H1 (cell line): ENCODE measurements around the gene EPHB1. TPM values are rescaled to one million over a fixed set of nuclear protein-coding genes. Genes with fewer than 3 reads are reported as not detected.

Source experiments
- CTCF ChIA-PET: fragments of 300-600 bp; sonication (Branson Sonifier 250); formaldehyde crosslinking; loops from one replicate; lab custom pipeline; 2021; ENCODE audit not compliant: partially characterized antibody; lab: Charles Lee
- POLR2A ChIA-PET: fragments of 300-600 bp; sonication (Branson Sonifier 250); formaldehyde crosslinking; loops from one replicate; lab custom pipeline; 2021; ENCODE audit warnings: inconsistent platforms; ENCODE audit not compliant: partially characterized antibody; lab: Charles Lee
- DNase-seq, 2 experiments: peaks; one replicate each; pipeline versions ENCODE4 v3.0.0 to v3.0.0-alpha.2; 2010 to 2022; ENCODE audit warnings: low spot score in 2 of 2, low read depth in 1 of 2, mixed read lengths in 1 of 2
- FAIRE-seq: peaks from 2 replicates; lab custom pipeline; 2011; peaks lifted over from hg19 to GRCh38; lab: Jason Lieb, UNC
- H2AFZ ChIP-seq: 2 replicates; pipeline ENCODE4 v1.8.1; 2012; ENCODE audit warnings: low read length, inconsistent platforms
- H2AK5ac ChIP-seq: 2 replicates; pipeline ENCODE4 v1.6.1; 2013; ENCODE audit warnings: low read depth, low read length
- H2BK120ac ChIP-seq: replicated peaks from 2 replicates; pipeline ENCODE3; 2013; ENCODE audit warnings: low read depth, low read length, inconsistent platforms
- H2BK12ac ChIP-seq: 2 replicates; pipeline ENCODE4 v1.6.1; 2013; ENCODE audit warnings: low read depth, low read length
- H2BK15ac ChIP-seq: 2 replicates; pipeline ENCODE4 v1.6.1; 2013; ENCODE audit warnings: low read length
- H2BK20ac ChIP-seq: 2 replicates; pipeline ENCODE4 v1.6.1; 2013; ENCODE audit warnings: low read length
- H2BK5ac ChIP-seq: 2 replicates; pipeline ENCODE4 v1.6.1; 2013; ENCODE audit warnings: low read depth, low read length
- H3K14ac ChIP-seq: 2 replicates; pipeline ENCODE4 v1.6.1; 2013; ENCODE audit warnings: inconsistent platforms; ENCODE audit not compliant: insufficient read length
- H3K18ac ChIP-seq: 2 replicates; pipeline ENCODE4 v1.6.1; 2013; ENCODE audit warnings: low read length; ENCODE audit errors: extremely low read depth
- H3K23ac ChIP-seq: 2 replicates; pipeline ENCODE4 v1.6.1; 2013; ENCODE audit warnings: inconsistent platforms; ENCODE audit not compliant: insufficient read length
- H3K23me2 ChIP-seq: 2 replicates; pipeline ENCODE4 v1.6.1; 2013; ENCODE audit warnings: low read depth, low read length
- H3K27ac ChIP-seq: 2 replicates; pipeline ENCODE4 v1.6.1; 2011; ENCODE audit warnings: low read depth, low read length, inconsistent platforms
- H3K27me3 ChIP-seq, 4 experiments: replicated peaks in 1 of 4; 1 replicate in 1 of 4; 2 replicates in 3 of 4; pipeline versions ENCODE4 v1.6.1 to v1.8.1; 2011 to 2013; ENCODE audit warnings: low read length in 3 of 4, mild to moderate bottlenecking in 3 of 4, inconsistent platforms in 2 of 4, mixed read lengths in 2 of 4, moderate library complexity in 1 of 4; ENCODE audit not compliant: control insufficient read depth in 3 of 4, insufficient read depth in 3 of 4; ENCODE audit errors: extremely low read depth in 1 of 4
- H3K36me3 ChIP-seq, 4 experiments: 2 replicates each; pipeline versions ENCODE4 v1.6.1 to v1.8.1; 2011 to 2013; ENCODE audit warnings: mild to moderate bottlenecking in 4 of 4, low read length in 3 of 4, moderate library complexity in 2 of 4, control low read depth in 1 of 4, inconsistent platforms in 1 of 4; ENCODE audit not compliant: insufficient read depth in 4 of 4, control insufficient read depth in 2 of 4
- H3K4ac ChIP-seq: replicated peaks from 2 replicates; pipeline ENCODE3; 2013; ENCODE audit warnings: low read length, low read depth, mixed read lengths, inconsistent platforms; ENCODE audit not compliant: insufficient read length
- H3K4me1 ChIP-seq, 4 experiments: replicated peaks in 1 of 4; 1 replicate in 1 of 4; 2 replicates in 3 of 4; pipeline versions ENCODE4 v1.6.1 to v1.8.1; 2011 to 2013; ENCODE audit warnings: low read length in 3 of 4, inconsistent platforms in 2 of 4, mixed read lengths in 1 of 4; ENCODE audit not compliant: insufficient read depth in 4 of 4, control insufficient read depth in 3 of 4
- H3K4me2 ChIP-seq, 2 experiments: 2 replicates each; pipeline versions ENCODE4 v1.6.1 to v1.8.1; 2011 to 2013; ENCODE audit warnings: low read depth in 2 of 2, low read length in 2 of 2, control low read depth in 1 of 2, inconsistent platforms in 1 of 2, mild to moderate bottlenecking in 1 of 2; ENCODE audit not compliant: insufficient read depth in 1 of 2
- H3K4me3 ChIP-seq, 4 experiments: fragments of 200-600, 300-600 bp in 1 of 4; sonication (generic), shearing (Covaris generic), sonication (Bioruptor Twin) in 1 of 4; 2 replicates each; pipeline versions ENCODE4 v1.5.1 to v1.8.1; 2011 to 2016; ENCODE audit warnings: low read length in 4 of 4, low read depth in 3 of 4, control low read depth in 2 of 4, inconsistent platforms in 2 of 4, mild to moderate bottlenecking in 2 of 4, mixed read lengths in 1 of 4, moderate library complexity in 1 of 4; ENCODE audit not compliant: insufficient read depth in 2 of 4; ENCODE audit errors: extremely low read depth in 1 of 4
- H3K56ac ChIP-seq: replicated peaks from 2 replicates; pipeline ENCODE3; 2013; ENCODE audit warnings: low read depth, mild to moderate bottlenecking, mixed read lengths, low read length, inconsistent platforms; ENCODE audit not compliant: insufficient read length
- H3K79me1 ChIP-seq: 2 replicates; pipeline ENCODE4 v1.6.1; 2013; ENCODE audit warnings: low read depth, low read length, control low read depth
- H3K79me2 ChIP-seq, 2 experiments: 2 replicates each; pipeline versions ENCODE4 v1.6.1 to v1.8.1; 2012 to 2013; ENCODE audit warnings: low read length in 2 of 2, mild to moderate bottlenecking in 2 of 2, inconsistent platforms in 1 of 2; ENCODE audit not compliant: insufficient read depth in 2 of 2, control insufficient read depth in 1 of 2
- H3K9ac ChIP-seq, 4 experiments: replicated peaks in 1 of 4; 1 replicate in 1 of 4; 2 replicates in 3 of 4; pipeline versions ENCODE4 v1.6.1 to v1.8.1; 2011 to 2013; ENCODE audit warnings: low read depth in 3 of 4, low read length in 3 of 4, control low read depth in 2 of 4, mild to moderate bottlenecking in 2 of 4, moderate library complexity in 2 of 4, inconsistent platforms in 1 of 4; ENCODE audit errors: extremely low read depth in 1 of 4
- H3K9me3 ChIP-seq, 2 experiments: 2 replicates each; pipeline versions ENCODE4 v1.6.1 to v1.8.1; 2012 to 2013; ENCODE audit warnings: mild to moderate bottlenecking in 2 of 2, moderate library complexity in 2 of 2, control low read depth in 1 of 2, inconsistent platforms in 1 of 2, low read depth in 1 of 2, low read length in 1 of 2, mixed read lengths in 1 of 2; ENCODE audit not compliant: insufficient read depth in 2 of 2
- H4K20me1 ChIP-seq, 2 experiments: replicated peaks in 1 of 2; 2 replicates each; pipeline versions ENCODE3 to v1.8.1; 2011 to 2013; ENCODE audit warnings: inconsistent platforms in 2 of 2, low read length in 2 of 2, mild to moderate bottlenecking in 1 of 2; ENCODE audit not compliant: insufficient read depth in 2 of 2, control insufficient read depth in 1 of 2
- H4K5ac ChIP-seq: 2 replicates; pipeline ENCODE4 v1.6.1; 2013; ENCODE audit warnings: low read length, low read depth, mixed read lengths, inconsistent platforms; ENCODE audit not compliant: insufficient read length
- H4K8ac ChIP-seq: 2 replicates; pipeline ENCODE4 v1.8.0; 2013; ENCODE audit warnings: mild to moderate bottlenecking, moderate library complexity, low read length, inconsistent platforms; ENCODE audit not compliant: insufficient read depth; ENCODE audit errors: extremely low read depth
- H4K91ac ChIP-seq: replicated peaks from 2 replicates; pipeline ENCODE3; 2013; ENCODE audit warnings: low read length, mixed read lengths, inconsistent platforms; ENCODE audit not compliant: insufficient read length
- ASH2L ChIP-seq: fragments of 200-600, 300-600 bp; sonication (generic); IDR thresholded peaks from one replicate; pipeline ENCODE4 v1.7.1; 2017; ENCODE audit warnings: low read length
- CTBP2 ChIP-seq: IDR thresholded peaks from 2 replicates; pipeline ENCODE4 v1.7.0; 2011; ENCODE audit warnings: borderline replicate concordance, mild to moderate bottlenecking, moderate library complexity, mixed read lengths, low read length; ENCODE audit not compliant: insufficient read depth, insufficient read length
- KDM4A ChIP-seq: IDR thresholded peaks from one replicate; pipeline ENCODE4 v1.7.1; 2012; ENCODE audit warnings: low read depth, mild to moderate bottlenecking, moderate library complexity, low read length, inconsistent platforms; ENCODE audit not compliant: severe bottlenecking
- NANOG ChIP-seq: IDR thresholded peaks from 2 replicates; pipeline ENCODE4 v1.6.1; 2011; ENCODE audit warnings: low read length, low read depth, mild to moderate bottlenecking, inconsistent platforms; ENCODE audit not compliant: insufficient read depth, poor library complexity, severe bottlenecking
- RBBP5 ChIP-seq: IDR thresholded peaks from 2 replicates; pipeline ENCODE4 v1.7.1; 2012; ENCODE audit warnings: low read depth, mild to moderate bottlenecking, inconsistent platforms, low read length, moderate library complexity, borderline replicate concordance
- WGBS, 2 experiments: shearing (Covaris generic) in 1 of 2; methylation state at CpG; one replicate each; pipeline versions ENCODE4 v1.1.6 to v1.1.7; 2013 to 2015; ENCODE audit warnings: low lambda C conversion rate in 2 of 2, mixed read lengths in 2 of 2, inconsistent platforms in 1 of 2, low coverage in 1 of 2, missing lambda C conversion rate in 1 of 2; ENCODE audit not compliant: insufficient replicate concordance in 2 of 2, insufficient coverage in 1 of 2, insufficient read length in 1 of 2; ENCODE audit errors: extremely low coverage in 1 of 2, missing lambda C conversion rate in 1 of 2; 5-methylcytosine and 5-hydroxymethylcytosine counted together
- polyA plus RNA-seq, 7 experiments: library from polyadenylated mRNA; depleted of rRNA in 3 of 7; stranded (reverse) in 5 of 7; unstranded in 2 of 7; fragments of >200 nt in 5 of 7; fragments of 200-250 nt in 2 of 7; gene quantifications; 1 replicate in 5 of 7; 2 replicates in 1 of 7; 4 replicates in 1 of 7; pipeline versions ENCODE4 v1.2.1 to v1.2.3, GENCODE V29; 2011 to 2013; ENCODE audit warnings: missing spikeins in 2 of 7, mixed read lengths in 2 of 7
- total RNA-seq: library from RNA; stranded (reverse); fragmentation: NEBNext Ultra II Directional; extraction: Animal tissue kit (Norgen Biotek cat#: 25700); gene quantifications from 2 replicates; pipeline ENCODE4 v1.2.1, GENCODE V29; 2021

EPHB1 gene
- total and polyA plus RNA-seq, 2 of the 8 experiments (the other 6 are each of a cell fraction or from before 2014, with no cell fraction given) = 3.5 to 5.9 TPM

- Histone ChIP-seq H4K5ac (no peak overlapping the region), H3K9ac (no peak overlapping the region; a peak in 1 of 7 replicates), H3K36me3 (no peaks in the 10 kb centered on the region; a peak in 1 of 8 replicates), H3K9me3 (no peaks in the 10 kb centered on the region), H3K4me1 (no peaks in the 10 kb centered on the region), H3K79me1 (no peaks in the 10 kb centered on the region), H3K79me2 (no peaks in the 10 kb centered on the region), H2BK20ac (no peak overlapping the region), H3K27ac (no peak overlapping the region), H2BK15ac (no peak overlapping the region), H4K20me1 (no peaks in the 10 kb centered on the region), H3K18ac (no peak overlapping the region), H3K4ac (no peak overlapping the region), H2AFZ (no peak overlapping the region), H2BK12ac (no peak overlapping the region), H2AK5ac (no peak overlapping the region), H3K4me3 (no peak overlapping the region), H3K14ac (no peak overlapping the region), H2BK120ac (no peak overlapping the region), H3K4me2 (no peak overlapping the region), H3K23ac (no peak overlapping the region), H3K27me3 (no peaks in the 10 kb centered on the region), H3K23me2 (no peaks in the 10 kb centered on the region; the same call in 1 of the 2 replicates), H3K56ac (no peak overlapping the region), H2BK5ac (no peak overlapping the region), H4K8ac (no peak overlapping the region), H4K91ac (no peak overlapping the region)
- POLR2A ChIA-PET = interaction anchor here (0.6 kb wide), 1 partner anchor 845 kb away, joined by 5 read pairs; no protein-coding TSS in a partner anchor
- DNase-seq = no peak
- WGBS, 2 experiments = 89% methylated on average over 3 of the region's 3 CpGs; no CpG with 5 or more reads in 1 of the 2 experiments
- CTCF ChIA-PET = no interaction called here
- no peak for FAIRE-seq
- TF ChIP-seq RBBP5 (no peak), CTBP2 (no peak), ASH2L (no peak), KDM4A (no peak), NANOG (no peak)
These were observed 402.2 kb downstream of the EPHB1 start for GRCh38 chr3:135197246-135197645.
